Endothelial cell of umbilical vein (primary cell): Measurements from ENCODE around the gene ADNP.

ENCODE experiments used
- CTCF ChIP-seq, 2 donors: IDR thresholded peaks; 1 replicate in 1 of 2; 2 replicates in 1 of 2; pipeline ENCODE4 v1.5.1; 2011; ENCODE audit warnings: low read length in 2 of 2, mild to moderate bottlenecking in 2 of 2, moderate library complexity in 2 of 2, control low read depth in 1 of 2, inconsistent platforms in 1 of 2, low read depth in 1 of 2; ENCODE audit not compliant: insufficient read depth in 1 of 2; ENCODE audit errors: extremely low read depth in 1 of 2
- MAX ChIP-seq: IDR thresholded peaks from 2 replicates; pipeline ENCODE4 v1.6.1; 2011; ENCODE audit not compliant: insufficient read depth, insufficient read length

- TF ChIP-seq CTCF (IDR thresholded peaks at IDR 0.05; ENCODE audit: extremely low read depth in 1 of 2, insufficient read depth in 1 of 2, low read depth in 1 of 2, low read length in 2 of 2) (no peak), MAX (no peak)
Measured at GRCh38 chr20:50900261-50900660, 31.0 kb downstream of the ADNP start.
